Vagina (tissue), 2 donors: ENCODE measurements around the gene ARHGEF28. TPM values are rescaled to one million over a fixed set of nuclear protein-coding genes. Genes with fewer than 3 reads are reported as not detected.

Experiments
- DNase-seq, 2 donors: peaks; one replicate each; pipeline ENCODE4 v3.0.0-alpha.2; 2017; ENCODE audit errors: extremely low spot score in 2 of 2
- H3K27ac ChIP-seq: fragments of 200-600 bp; sonication (generic); one replicate; pipeline ENCODE4 v1.5.1; 2019
- H3K27me3 ChIP-seq: fragments of 200-600 bp; sonication (generic); one replicate; pipeline ENCODE4 v1.5.1; 2019
- H3K36me3 ChIP-seq, 2 donors: fragments of 200-600 bp; sonication (generic); one replicate each; pipeline ENCODE4 v1.5.1; 2017 to 2019
- H3K4me1 ChIP-seq: fragments of 200-600 bp; sonication (generic); one replicate; pipeline ENCODE4 v1.5.1; 2019
- H3K4me3 ChIP-seq, 2 donors: fragments of 200-600 bp; sonication (generic); 1 replicate in 1 of 2; 2 replicates in 1 of 2; pipeline ENCODE4 v1.5.1; 2016 to 2019
- H3K9me3 ChIP-seq: fragments of 200-600 bp; sonication (generic); one replicate; pipeline ENCODE4 v1.5.1; 2019
- POLR2A ChIP-seq, 2 donors: fragments of 450-650 bp; IDR thresholded peaks; one replicate each; pipeline ENCODE4 v1.6.1; 2017; ENCODE audit warnings: antibody characterized with exemption in 2 of 2, mild to moderate bottlenecking in 2 of 2, moderate library complexity in 2 of 2
- POLR2AphosphoS5 ChIP-seq, 2 donors: sonication (generic); formaldehyde crosslinking; IDR thresholded peaks; one replicate each; pipeline ENCODE4 v1.9.0; 2017; ENCODE audit warnings: antibody characterized with exemption in 2 of 2, mild to moderate bottlenecking in 2 of 2, low read depth in 1 of 2; ENCODE audit not compliant: insufficient read depth in 1 of 2
- intact Hi-C: fragments of 100-400 bp; cut with DNase I; formaldehyde crosslinking; loops from one replicate; pipeline ENCODE4 v1.15.1; 2023
- total RNA-seq: library from RNA; depleted of rRNA; stranded (reverse); fragments of >200 nt; gene quantifications from one replicate; pipeline ENCODE4 v1.2.3, GENCODE V29; 2016
- TF ChIP-seq, protein P1 (sequence below), 3 experiments: fragments of 450-650 bp in 2 of 3; fragments of 200-600 bp in 1 of 3; sonication (generic) in 1 of 3; IDR thresholded peaks; one replicate each; pipeline ENCODE4 v1.5.1; 2017 to 2019; ENCODE audit warnings: antibody characterized with exemption in 3 of 3, mild to moderate bottlenecking in 2 of 3, moderate library complexity in 2 of 3

Gene ARHGEF28, protein sequence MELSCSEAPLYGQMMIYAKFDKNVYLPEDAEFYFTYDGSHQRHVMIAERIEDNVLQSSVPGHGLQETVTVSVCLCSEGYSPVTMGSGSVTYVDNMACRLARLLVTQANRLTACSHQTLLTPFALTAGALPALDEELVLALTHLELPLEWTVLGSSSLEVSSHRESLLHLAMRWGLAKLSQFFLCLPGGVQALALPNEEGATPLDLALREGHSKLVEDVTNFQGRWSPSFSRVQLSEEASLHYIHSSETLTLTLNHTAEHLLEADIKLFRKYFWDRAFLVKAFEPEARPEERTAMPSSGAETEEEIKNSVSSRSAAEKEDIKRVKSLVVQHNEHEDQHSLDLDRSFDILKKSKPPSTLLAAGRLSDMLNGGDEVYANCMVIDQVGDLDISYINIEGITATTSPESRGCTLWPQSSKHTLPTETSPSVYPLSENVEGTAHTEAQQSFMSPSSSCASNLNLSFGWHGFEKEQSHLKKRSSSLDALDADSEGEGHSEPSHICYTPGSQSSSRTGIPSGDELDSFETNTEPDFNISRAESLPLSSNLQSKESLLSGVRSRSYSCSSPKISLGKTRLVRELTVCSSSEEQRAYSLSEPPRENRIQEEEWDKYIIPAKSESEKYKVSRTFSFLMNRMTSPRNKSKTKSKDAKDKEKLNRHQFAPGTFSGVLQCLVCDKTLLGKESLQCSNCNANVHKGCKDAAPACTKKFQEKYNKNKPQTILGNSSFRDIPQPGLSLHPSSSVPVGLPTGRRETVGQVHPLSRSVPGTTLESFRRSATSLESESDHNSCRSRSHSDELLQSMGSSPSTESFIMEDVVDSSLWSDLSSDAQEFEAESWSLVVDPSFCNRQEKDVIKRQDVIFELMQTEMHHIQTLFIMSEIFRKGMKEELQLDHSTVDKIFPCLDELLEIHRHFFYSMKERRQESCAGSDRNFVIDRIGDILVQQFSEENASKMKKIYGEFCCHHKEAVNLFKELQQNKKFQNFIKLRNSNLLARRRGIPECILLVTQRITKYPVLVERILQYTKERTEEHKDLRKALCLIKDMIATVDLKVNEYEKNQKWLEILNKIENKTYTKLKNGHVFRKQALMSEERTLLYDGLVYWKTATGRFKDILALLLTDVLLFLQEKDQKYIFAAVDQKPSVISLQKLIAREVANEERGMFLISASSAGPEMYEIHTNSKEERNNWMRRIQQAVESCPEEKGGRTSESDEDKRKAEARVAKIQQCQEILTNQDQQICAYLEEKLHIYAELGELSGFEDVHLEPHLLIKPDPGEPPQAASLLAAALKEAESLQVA (N-terminal part only)
- total RNA-seq: 41.0 TPM

DNA sequence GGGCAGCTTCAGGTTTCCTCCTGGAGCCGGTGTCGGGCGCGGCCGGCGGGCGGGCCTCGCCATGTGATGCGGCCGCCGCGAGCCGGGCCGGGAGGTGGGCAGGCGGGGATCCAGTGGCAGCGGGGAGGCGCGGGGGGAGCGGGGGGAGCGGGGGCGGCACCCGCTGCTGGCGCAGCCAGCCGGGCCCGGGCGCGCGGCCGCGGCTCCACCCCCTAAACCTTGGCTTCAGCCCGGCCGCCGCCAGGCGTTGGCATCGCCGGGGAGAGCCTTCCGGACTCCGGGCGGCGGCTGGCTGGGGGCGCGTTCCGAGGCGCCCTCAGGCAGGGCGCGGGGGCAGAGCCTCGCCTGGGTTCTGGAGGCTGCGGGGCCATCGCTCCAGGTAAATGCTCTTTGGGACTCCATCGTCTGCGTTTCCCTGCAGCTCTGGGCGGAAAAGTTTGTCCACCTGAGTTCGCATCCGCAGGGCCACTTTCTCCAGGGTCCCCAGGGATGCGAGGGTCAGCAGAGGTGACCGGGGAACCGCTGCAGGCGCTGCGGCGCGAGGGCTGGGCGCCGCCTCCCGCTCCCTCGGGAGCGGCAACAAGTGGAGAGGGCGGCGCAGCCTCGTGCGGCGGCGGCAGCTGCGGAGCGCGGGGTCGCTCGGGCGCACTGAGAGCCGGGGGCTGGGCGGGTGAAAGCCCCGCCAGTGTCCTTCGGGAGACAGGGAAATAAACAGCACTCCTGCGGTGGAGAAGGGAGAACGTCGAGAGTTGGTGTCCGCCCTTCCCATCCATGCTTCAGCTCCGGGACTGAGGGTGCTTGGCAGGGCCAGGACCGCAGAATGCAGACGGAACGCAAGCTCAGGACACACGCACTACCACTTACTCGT, at the start of gene ARHGEF28:
Gene ARHGEF28 (plus strand): TSS at position 253 of the 868 bp plus-strand sequence. CDS start 58,656 bp downstream, outside the sequence.
- intact Hi-C loops: no loop called here
- H3K9me3 ChIP-seq: no peaks in the 10 kb centered on the region
- H3K36me3 ChIP-seq: no peaks in the 10 kb centered on the region
- H3K27me3 ChIP-seq: no peaks in the 10 kb centered on the region
- TF ChIP-seq POLR2A (IDR thresholded peaks at IDR 0.05): peak in 1 of 2 donors; percentile 21
- TF ChIP-seq, protein P1, sequence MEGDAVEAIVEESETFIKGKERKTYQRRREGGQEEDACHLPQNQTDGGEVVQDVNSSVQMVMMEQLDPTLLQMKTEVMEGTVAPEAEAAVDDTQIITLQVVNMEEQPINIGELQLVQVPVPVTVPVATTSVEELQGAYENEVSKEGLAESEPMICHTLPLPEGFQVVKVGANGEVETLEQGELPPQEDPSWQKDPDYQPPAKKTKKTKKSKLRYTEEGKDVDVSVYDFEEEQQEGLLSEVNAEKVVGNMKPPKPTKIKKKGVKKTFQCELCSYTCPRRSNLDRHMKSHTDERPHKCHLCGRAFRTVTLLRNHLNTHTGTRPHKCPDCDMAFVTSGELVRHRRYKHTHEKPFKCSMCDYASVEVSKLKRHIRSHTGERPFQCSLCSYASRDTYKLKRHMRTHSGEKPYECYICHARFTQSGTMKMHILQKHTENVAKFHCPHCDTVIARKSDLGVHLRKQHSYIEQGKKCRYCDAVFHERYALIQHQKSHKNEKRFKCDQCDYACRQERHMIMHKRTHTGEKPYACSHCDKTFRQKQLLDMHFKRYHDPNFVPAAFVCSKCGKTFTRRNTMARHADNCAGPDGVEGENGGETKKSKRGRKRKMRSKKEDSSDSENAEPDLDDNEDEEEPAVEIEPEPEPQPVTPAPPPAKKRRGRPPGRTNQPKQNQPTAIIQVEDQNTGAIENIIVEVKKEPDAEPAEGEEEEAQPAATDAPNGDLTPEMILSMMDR (IDR thresholded peaks at IDR 0.05): no peak
- TF ChIP-seq POLR2AphosphoS5 (IDR thresholded peaks at IDR 0.05; ENCODE audit: insufficient read depth in 1 of 2, low read depth in 1 of 2): peak in 1 of 2 donors; percentile 41
- H3K4me3 ChIP-seq: peak within 1 kb of the TSS; percentile 63 to 74
- DNase-seq: no peak
- peak within 1 kb of the TSS; percentile 64 for H3K27ac ChIP-seq
- H3K4me1 ChIP-seq: peaks cover 7% of the 10 kb centered on the region

DNA sequence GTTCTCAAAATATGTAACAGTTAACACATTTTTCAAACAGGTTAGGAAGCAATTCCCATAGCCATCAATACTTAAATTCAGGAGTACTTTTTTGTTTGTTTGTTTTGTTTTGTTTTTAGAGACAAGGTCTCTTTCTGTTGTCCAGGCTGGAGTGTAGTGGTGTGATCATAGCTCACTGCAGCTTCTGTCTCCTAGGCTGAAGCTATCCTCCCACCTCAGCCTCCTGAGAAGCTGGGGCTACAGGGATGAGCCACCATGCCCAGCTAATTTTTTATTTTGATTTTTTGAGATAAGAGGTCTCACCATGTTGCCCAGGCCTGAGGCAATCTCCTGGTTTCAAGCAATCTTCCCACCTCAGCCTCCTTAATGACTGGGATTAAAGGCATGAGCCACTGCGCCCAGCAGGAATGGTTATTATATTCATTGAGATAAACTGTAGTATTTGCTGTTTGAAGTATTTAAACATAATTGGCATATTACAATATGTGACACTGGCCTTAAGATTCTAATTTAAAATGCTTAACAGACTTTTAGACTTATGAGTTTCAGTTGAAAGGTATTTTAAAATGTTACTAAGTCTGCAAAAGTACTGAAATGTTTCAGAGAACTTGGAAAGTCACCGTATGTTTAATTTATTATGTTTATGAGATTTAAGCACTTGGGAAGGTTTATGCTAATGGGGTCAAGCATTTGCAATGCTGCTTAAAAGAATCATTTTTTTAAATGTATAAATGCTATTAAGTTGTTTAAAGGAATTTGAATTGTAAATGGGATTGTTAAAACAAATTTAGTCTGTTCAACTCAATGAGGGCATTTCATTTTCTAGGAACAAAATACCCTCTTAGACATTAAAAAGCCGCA, 43.5 kb upstream of the ARHGEF28 start:
- intact Hi-C loops: no loop called here
- TF ChIP-seq POLR2A (IDR thresholded peaks at IDR 0.05): no peak
- TF ChIP-seq POLR2AphosphoS5 (IDR thresholded peaks at IDR 0.05; ENCODE audit: insufficient read depth in 1 of 2, low read depth in 1 of 2): no peak
- TF ChIP-seq, protein P1 (IDR thresholded peaks at IDR 0.05): no peak
- Histone ChIP-seq H3K27me3 (no peaks in the 10 kb centered on the region), H3K36me3 (peaks cover 0 to 36% of the 10 kb centered on the region in 2 donors), H3K4me1 (no peaks in the 10 kb centered on the region), H3K27ac (no peak overlapping the region), H3K9me3 (no peaks in the 10 kb centered on the region), H3K4me3 (no peak overlapping the region)
- no peak for DNase-seq

DNA sequence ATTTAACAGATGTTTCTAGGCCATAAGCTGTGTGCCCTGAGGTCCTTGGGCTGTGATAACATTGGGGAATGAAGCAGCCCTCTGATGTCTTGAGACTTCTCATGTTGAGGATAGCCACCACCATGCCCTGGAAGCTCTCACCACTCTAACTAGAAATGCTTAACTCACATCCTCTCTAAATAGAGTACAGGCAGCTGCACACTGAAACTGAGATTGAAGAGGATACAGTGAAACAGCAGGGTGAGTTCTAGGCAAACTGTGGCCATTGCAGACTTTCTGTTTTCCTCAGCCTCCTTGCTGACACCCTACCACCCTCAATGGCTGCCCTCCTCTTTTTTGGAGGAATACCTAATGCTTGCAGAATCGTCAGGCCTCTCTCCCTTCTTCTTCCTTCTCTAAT, 38.1 kb upstream of the ARHGEF28 start:
- H3K27ac ChIP-seq: no peak overlapping the region
- H3K36me3 ChIP-seq: no peaks in the 10 kb centered on the region
- DNase-seq: no peak
- H3K4me3 ChIP-seq: no peak overlapping the region
- TF ChIP-seq, protein P1 (IDR thresholded peaks at IDR 0.05): no peak
- no peaks in the 10 kb centered on the region for H3K9me3 ChIP-seq
- intact Hi-C loops: no loop called here
- H3K4me1 ChIP-seq: no peaks in the 10 kb centered on the region
- no peaks in the 10 kb centered on the region for H3K27me3 ChIP-seq
